8988T (cell line): ENCODE data around the gene LAS1L.
"Not testable (repeated sequence)": the region's sequence is repeated elsewhere in the genome, so short reads cannot be mapped to it uniquely, and the experiment has no call there.

ENCODE experiments used
- DNase-seq: peaks from one replicate; pipeline ENCODE4 v3.0.0; 2011

LAS1L gene

GRCh38 chrX:65516756-65517155 lies 17.8 kb downstream of the LAS1L start:
- no peak for DNase-seq

GRCh38 chrX:65513610-65514009 lies 21.0 kb downstream of the LAS1L start:
- DNase-seq = no peak

GRCh38 chrX:65509400-65509799 lies 25.2 kb downstream of the LAS1L start:
- DNase-seq = no peak

- DNase-seq = no peak
These were observed 25.7 kb downstream of the LAS1L start for GRCh38 chrX:65508851-65509250.

GRCh38 chrX:65502618-65503017 lies 32.0 kb downstream of the LAS1L start:
- DNase-seq = no peak

GRCh38 chrX:65493431-65493830 lies 41.2 kb downstream of the LAS1L start:
- DNase-seq = no peak

GRCh38 chrX:65491620-65492019 lies 43.0 kb downstream of the LAS1L start:
- no peak for DNase-seq

- DNase-seq = no peak
These were observed 46.1 kb downstream of the LAS1L start for GRCh38 chrX:65488495-65488894.

- DNase-seq = no peak
These were observed 53.6 kb downstream of the LAS1L start for GRCh38 chrX:65480960-65481359.

GRCh38 chrX:65479102-65479501 lies 55.5 kb downstream of the LAS1L start:
- not testable (repeated sequence) for DNase-seq

- DNase-seq = no peak
These were observed 58.0 kb downstream of the LAS1L start for GRCh38 chrX:65476564-65476963.

- DNase-seq = no peak
These were observed 71.0 kb downstream of the LAS1L start for GRCh38 chrX:65463550-65463949.
